Gastroesophageal sphincter (tissue), 4 donors: Measurements from ENCODE around the gene PDIK1L. TPM values are rescaled to one million over a fixed set of nuclear protein-coding genes. Genes with fewer than 3 reads are reported as not detected.

Experiments
- ATAC-seq: fragments of 150-250 bp; one replicate; pipeline ENCODE4 v1.9.1; 2016; ENCODE audit warnings: mild to moderate bottlenecking, moderate library complexity
- H3K27ac ChIP-seq, 4 donors: fragments of 200-600 bp; sonication (generic) in 3 of 4; 1 replicate in 3 of 4; 2 replicates in 1 of 4; pipeline ENCODE4 v1.5.1; 2016 to 2019
- H3K27me3 ChIP-seq: fragments of 200-600 bp; sonication (generic); one replicate; pipeline ENCODE4 v1.5.1; 2019
- H3K36me3 ChIP-seq, 2 donors: fragments of 200-600 bp; sonication (generic); one replicate each; pipeline ENCODE4 v1.5.1; 2019; ENCODE audit warnings: control low read depth in 1 of 2
- H3K4me1 ChIP-seq, 3 donors: fragments of 200-600 bp; sonication (generic); 1 replicate in 2 of 3; 2 replicates in 1 of 3; pipeline ENCODE4 v1.5.1; 2016 to 2019; ENCODE audit warnings: control low read depth in 2 of 3
- H3K4me3 ChIP-seq, 2 donors: fragments of 200-600 bp; sonication (generic); one replicate each; pipeline ENCODE4 v1.5.1; 2019; ENCODE audit warnings: mild to moderate bottlenecking in 1 of 2, moderate library complexity in 1 of 2
- H3K9me3 ChIP-seq, 3 donors: fragments of 200-600 bp; sonication (generic); one replicate each; pipeline ENCODE4 v1.5.1; 2017 to 2019; ENCODE audit warnings: control low read depth in 2 of 3
- CTCF ChIP-seq, 4 experiments: fragments of 200-600 bp in 2 of 4; fragments of 450-650 bp in 2 of 4; sonication (generic) in 1 of 4; IDR thresholded peaks; one replicate each; pipeline ENCODE4 v1.5.1; 2017 to 2019; ENCODE audit warnings: antibody characterized with exemption in 4 of 4, mild to moderate bottlenecking in 2 of 4, moderate library complexity in 2 of 4
- EP300 ChIP-seq: sonication (generic); formaldehyde crosslinking; IDR thresholded peaks from one replicate; pipeline ENCODE4 v1.6.1; 2017; ENCODE audit warnings: antibody characterized with exemption, mild to moderate bottlenecking
- POLR2A ChIP-seq, 2 donors: fragments of 450-650 bp; IDR thresholded peaks; one replicate each; pipeline ENCODE4 v1.6.1; 2017; ENCODE audit warnings: antibody characterized with exemption in 2 of 2, mild to moderate bottlenecking in 2 of 2, moderate library complexity in 1 of 2
- POLR2AphosphoS5 ChIP-seq: sonication (generic); formaldehyde crosslinking; IDR thresholded peaks from one replicate; pipeline ENCODE4 v1.6.1; 2017; ENCODE audit warnings: antibody characterized with exemption
- WGBS, 2 donors: methylation state at CpG; one replicate each; pipeline ENCODE4 v1.1.5; 2018; ENCODE audit warnings: low coverage in 1 of 2; 5-methylcytosine and 5-hydroxymethylcytosine counted together
- total RNA-seq, 4 donors: library from RNA; depleted of rRNA; stranded (reverse); fragments of >200 nt; gene quantifications; one replicate each; pipeline ENCODE4 v1.1.0, GENCODE V29; 2016

The PDIK1L gene
- total RNA-seq, 4 donors from 2014 or later: 6.2 to 9.3 (median 6.8) TPM

- H3K4me3 ChIP-seq: no peak overlapping the region
- no peaks in the 10 kb centered on the region for H3K9me3 ChIP-seq
- H3K27ac ChIP-seq: no peak overlapping the region
- peaks cover 44% of the 10 kb centered on the region for H3K27me3 ChIP-seq
- TF ChIP-seq POLR2AphosphoS5 (no peak), CTCF (IDR thresholded peaks at IDR 0.05) (no peak)
- 30 to 48% methylated on average over 5 to 7 of the region's 9 CpGs for WGBS, 2 donors
- ATAC-seq: no peak
- H3K4me1 ChIP-seq: no peaks in the 10 kb centered on the region
- no peaks in the 10 kb centered on the region for H3K36me3 ChIP-seq
Observed at GRCh38 chr1:26079960-26080814, 31.4 kb upstream of the PDIK1L start.

GRCh38 chr1:26081267-26082019 is 30.2 kb upstream of the PDIK1L start:
- Histone ChIP-seq H3K4me1 (no peaks in the 10 kb centered on the region), H3K9me3 (no peaks in the 10 kb centered on the region), H3K27ac (no peak overlapping the region), H3K4me3 (no peak overlapping the region), H3K27me3 (peaks cover 42% of the 10 kb centered on the region), H3K36me3 (no peaks in the 10 kb centered on the region)
- WGBS, 2 donors: 53 to 74% methylated on average over 2 to 5 of the region's 8 CpGs
- no peak for TF ChIP-seq CTCF (IDR thresholded peaks at IDR 0.05)
- no peak for TF ChIP-seq EP300
- TF ChIP-seq POLR2AphosphoS5: no peak
- no peak for TF ChIP-seq POLR2A (IDR thresholded peaks at IDR 0.05)
- no peak for ATAC-seq

- Histone ChIP-seq H3K9me3 (no peaks in the 10 kb centered on the region), H3K4me1 (no peaks in the 10 kb centered on the region), H3K27me3 (peaks cover 39% of the 10 kb centered on the region), H3K4me3 (no peak overlapping the region), H3K27ac (no peak overlapping the region), H3K36me3 (no peaks in the 10 kb centered on the region)
- ATAC-seq: no peak
- TF ChIP-seq POLR2AphosphoS5: no peak
- TF ChIP-seq POLR2A (IDR thresholded peaks at IDR 0.05): no peak
- TF ChIP-seq EP300: no peak
- no peak for TF ChIP-seq CTCF (IDR thresholded peaks at IDR 0.05)
- WGBS, 2 donors: 67 to 91% methylated on average over 3 of the region's 3 CpGs
Observed at GRCh38 chr1:26082020-26082350, 29.6 kb upstream of the PDIK1L start.

DNA sequence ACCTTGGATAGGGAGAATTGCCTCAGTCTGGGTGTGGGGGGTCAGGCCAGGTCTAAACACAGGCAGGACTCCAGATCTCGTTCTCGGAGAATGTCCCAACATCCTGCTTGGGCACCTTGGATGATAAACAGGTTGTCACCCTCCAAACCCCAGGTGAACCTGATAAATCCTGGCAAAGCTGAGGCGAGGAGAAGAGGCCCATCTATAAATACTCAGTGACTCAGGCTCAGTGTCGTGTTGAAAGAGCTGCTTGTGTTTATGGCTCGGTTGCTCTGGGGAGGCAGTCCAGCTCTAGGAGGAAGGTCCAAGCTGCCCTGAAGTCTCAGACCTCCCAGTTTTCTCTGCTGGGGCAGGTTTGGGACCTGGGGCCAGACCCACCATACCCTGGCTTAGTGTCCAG is 28.4 kb upstream of the PDIK1L start:
- Histone ChIP-seq H3K9me3 (no peaks in the 10 kb centered on the region), H3K36me3 (no peaks in the 10 kb centered on the region), H3K4me3 (no peak overlapping the region), H3K27ac (no peak overlapping the region), H3K4me1 (no peaks in the 10 kb centered on the region), H3K27me3 (peaks cover 45% of the 10 kb centered on the region)
- WGBS, 2 donors: 55% methylated on average over 2 of the region's 5 CpGs; no CpG with 5 or more reads in 1 of the 2 donors
- TF ChIP-seq POLR2AphosphoS5 (no peak), POLR2A (IDR thresholded peaks at IDR 0.05) (no peak), EP300 (no peak), CTCF (IDR thresholded peaks at IDR 0.05) (no peak)
- no peak for ATAC-seq
